Body of pancreas (tissue), 4 donors: Measurements from ENCODE around the gene RNF227. TPM values are rescaled to one million over a fixed set of nuclear protein-coding genes. Genes with fewer than 3 reads are reported as not detected.
"Not testable (repeated sequence)": the region's sequence is repeated elsewhere in the genome, so short reads cannot be mapped to it uniquely, and the experiment has no call there.

Source experiments
- ATAC-seq: fragments of 150-250 bp; one replicate; pipeline ENCODE4 v1.9.1; 2016
- DNase-seq, 4 donors: peaks; one replicate each; pipeline ENCODE4 v3.0.0-alpha.2; 2019
- H3K27ac ChIP-seq, 4 donors: fragments of 200-600 bp; sonication (generic); 1 replicate in 3 of 4; 2 replicates in 1 of 4; pipeline versions ENCODE4 v1.5.1 to v1.6.1; 2016 to 2019; ENCODE audit warnings: mild to moderate bottlenecking in 1 of 4, mixed read lengths in 1 of 4, moderate library complexity in 1 of 4
- H3K27me3 ChIP-seq, 2 donors: fragments of 200-600 bp; sonication (generic); one replicate each; pipeline ENCODE4 v1.6.0; 2016; ENCODE audit warnings: mild to moderate bottlenecking in 1 of 2
- H3K36me3 ChIP-seq, 2 donors: fragments of 200-600 bp; sonication (generic); replicated peaks in 1 of 2; 2 replicates each; pipeline ENCODE4 v1.5.1; 2016; ENCODE audit warnings: low read depth in 2 of 2; ENCODE audit not compliant: insufficient read depth in 1 of 2
- H3K4me1 ChIP-seq: fragments of 200-600 bp; sonication (generic); one replicate; pipeline ENCODE4 v1.6.0; 2016
- H3K4me3 ChIP-seq, 2 donors: fragments of 200-600 bp; sonication (generic); 1 replicate in 1 of 2; 2 replicates in 1 of 2; pipeline ENCODE4 v1.5.1; 2016 to 2019
- H3K9me3 ChIP-seq, 3 donors: fragments of 200-600 bp; sonication (generic); 1 replicate in 2 of 3; 2 replicates in 1 of 3; pipeline ENCODE4 v1.5.1; 2016
- CTCF ChIP-seq, 7 experiments: fragments of 450-650 bp in 4 of 7; fragments of 200-600 bp in 3 of 7; sonication (generic) in 3 of 7; IDR thresholded peaks; one replicate each; pipeline ENCODE4 v1.5.1; 2016 to 2019; ENCODE audit warnings: antibody characterized with exemption in 7 of 7
- POLR2A ChIP-seq, 3 donors: fragments of 450-650 bp; IDR thresholded peaks; one replicate each; pipeline ENCODE4 v1.6.1; 2016; ENCODE audit warnings: antibody characterized with exemption in 3 of 3, mild to moderate bottlenecking in 2 of 3
- WGBS, 2 donors: methylation state at CpG; one replicate each; pipeline ENCODE4 v1.1.5; 2017; 5-methylcytosine and 5-hydroxymethylcytosine counted together
- intact Hi-C: fragments of 100-400 bp; cut with DNase I; formaldehyde crosslinking; loops from one replicate; pipeline ENCODE4 v1.15.1; 2023
- small RNA-seq: library from RNA; depleted of rRNA; stranded (forward); fragments of <200 nt; gene quantifications from one replicate; pipeline ENCODE3, GENCODE V24; 2016
- total RNA-seq, 2 donors: library from RNA; depleted of rRNA; stranded (reverse); fragments of >200 nt; gene quantifications; one replicate each; pipeline ENCODE4 v1.1.0, GENCODE V29; 2016

RNF227 gene
- total RNA-seq, 2 donors from 2014 or later, result 2.9 to 3.0 TPM

- no peak overlapping the region for H3K27ac ChIP-seq
- H3K4me3 ChIP-seq, result no peak overlapping the region
- no peak for DNase-seq
- intact Hi-C loops, result loop anchor here (5.0 kb wide), 2 partner anchors 32 to 122 kb away; no protein-coding TSS in a partner anchor
- no peaks in the 10 kb centered on the region for H3K4me1 ChIP-seq
- TF ChIP-seq POLR2A (IDR thresholded peaks at IDR 0.05) (no peak), CTCF (IDR thresholded peaks at IDR 0.05) (no peak)
- H3K36me3 ChIP-seq, result no peaks in the 10 kb centered on the region
- 85 to 90% methylated on average over 5 of the region's 5 CpGs for WGBS, 2 donors
- no peaks in the 10 kb centered on the region for H3K27me3 ChIP-seq
- no peaks in the 10 kb centered on the region for H3K9me3 ChIP-seq
- ATAC-seq, result no peak
Observed at GRCh38 chr17:7864995-7865650, 51.0 kb downstream of the RNF227 start.

GRCh38 chr17:7864384-7864783 is 51.7 kb downstream of the RNF227 start:
- not testable (repeated sequence) for H3K27me3 ChIP-seq, DNase-seq, H3K36me3 ChIP-seq, H3K4me1 ChIP-seq, H3K27ac ChIP-seq, H3K4me3 ChIP-seq, ATAC-seq, H3K9me3 ChIP-seq
- intact Hi-C loops, result loop anchor here (5.0 kb wide), 2 partner anchors 33 to 123 kb away; no protein-coding TSS in a partner anchor
- 77 to 85% methylated on average over 5 of the region's 5 CpGs for WGBS, 2 donors

Small RNA genes within 50 kb of the gene (small RNA-seq; reads per million reads assigned to genes)
- not detected for gene SCARNA21

Other genes starting within 250 kb of the RNF227 start
- gene TP53, start 228.8 kb downstream of the RNF227 start, total RNA-seq, result 10 to 100 TPM; 12.2 TPM
- gene WRAP53, start 227.8 kb downstream of the RNF227 start, total RNA-seq, result 1 to 10 TPM; 3.4 to 5.6 TPM
- under 1 TPM; 0.33 to 0.78 TPM for gene EFNB3, start 211.1 kb downstream of the RNF227 start, total RNA-seq
- under 1 TPM; 0.26 to 0.66 TPM for gene DNAH2, start 198.5 kb downstream of the RNF227 start, total RNA-seq
- 10 to 100 TPM in 1 of 2 donors, 1 to 10 TPM in 1; 7.5 to 20.1 TPM for gene KDM6B, start 82.1 kb downstream of the RNF227 start, total RNA-seq
- gene TMEM88, start 61.2 kb downstream of the RNF227 start, total RNA-seq, result 10 to 100 TPM in 1 of 2 donors, 1 to 10 TPM in 1; 6.0 to 16.2 TPM
- gene NAA38, start 58.7 kb downstream of the RNF227 start, total RNA-seq, result 10 to 100 TPM; 25.7 to 50.1 TPM
- 10 to 100 TPM in 1 of 2 donors, 1 to 10 TPM in 1; 5.7 to 16.5 TPM for gene CYB5D1, start 58.3 kb downstream of the RNF227 start, total RNA-seq
- 10 to 100 TPM; 53.7 to 69.9 TPM for gene CHD3, start 27.5 kb downstream of the RNF227 start, total RNA-seq
- gene KCNAB3, start 13.6 kb upstream of the RNF227 start, total RNA-seq, result 1 to 10 TPM; 1.3 to 1.6 TPM
- gene TRAPPC1, start 15.7 kb upstream of the RNF227 start, total RNA-seq, result 10 to 100 TPM; 10.5 to 40.0 TPM
- 10 to 100 TPM; 14.0 to 27.0 TPM for gene CNTROB, start 15.9 kb upstream of the RNF227 start, total RNA-seq
- gene GUCY2D, start 86.3 kb upstream of the RNF227 start, total RNA-seq, result not detected
- gene ALOX15B, start 122.8 kb upstream of the RNF227 start, total RNA-seq, result 1 to 10 TPM in 1 of 2 donors, not detected in 1; 1.3 TPM
- gene ALOX12B, start 171.4 kb upstream of the RNF227 start, total RNA-seq, result not detected
- not detected for gene ALOXE3, start 202.2 kb upstream of the RNF227 start, total RNA-seq
- not detected for gene HES7, start 207.8 kb upstream of the RNF227 start, total RNA-seq
- gene PER1, start 236.1 kb upstream of the RNF227 start, total RNA-seq, result 10 to 100 TPM; 27.5 to 78.8 TPM
- 10 to 100 TPM; 16.3 to 26.4 TPM for gene VAMP2, start 246.7 kb upstream of the RNF227 start, total RNA-seq